ENCODE results near the gene CCDC81.
A peak's percentile ranks its signal among the peaks of the same experiment; 100 is the strongest.

The CCDC81 gene

GRCh38 chr11:86464509-86465221, 90.0 kb downstream of the CCDC81 start:
- DNase-seq (ENCODE audit: low spot score), result no peak

GRCh38 chr11:86468169-86468568, 93.5 kb downstream of the CCDC81 start:
- no peak for DNase-seq (ENCODE audit: low spot score)

- peak; percentile 38 for DNase-seq (ENCODE audit: low spot score)
These were observed 95.1 kb downstream of the CCDC81 start for GRCh38 chr11:86469491-86470388.
